Cardiac fibroblast (primary cell): ENCODE data around the gene CRB3.

Source experiments
- DNase-seq, 2 donors: peaks; one replicate each; pipeline versions ENCODE4 v3.0.0 to v3.0.0-alpha.2; 2010; ENCODE audit warnings: low read depth in 2 of 2
- H3K4me3 ChIP-seq, 2 donors: replicated peaks in 1 of 2; 1 replicate in 1 of 2; 2 replicates in 1 of 2; pipeline ENCODE4 v1.5.1; 2011; ENCODE audit warnings: low read depth in 2 of 2, low read length in 2 of 2, mild to moderate bottlenecking in 2 of 2, moderate library complexity in 1 of 2
- CTCF ChIP-seq: IDR thresholded peaks from one replicate; pipeline ENCODE4 v1.5.1; 2011; ENCODE audit warnings: low read depth, mild to moderate bottlenecking, low read length, inconsistent platforms

Gene CRB3

GRCh38 chr19:6457958-6458694 is 5.9 kb upstream of the CRB3 start:
- no peak for TF ChIP-seq CTCF
- DNase-seq, result peak in 1 of 2 donors; percentile 17
- H3K4me3 ChIP-seq, result no peak overlapping the region

DNA sequence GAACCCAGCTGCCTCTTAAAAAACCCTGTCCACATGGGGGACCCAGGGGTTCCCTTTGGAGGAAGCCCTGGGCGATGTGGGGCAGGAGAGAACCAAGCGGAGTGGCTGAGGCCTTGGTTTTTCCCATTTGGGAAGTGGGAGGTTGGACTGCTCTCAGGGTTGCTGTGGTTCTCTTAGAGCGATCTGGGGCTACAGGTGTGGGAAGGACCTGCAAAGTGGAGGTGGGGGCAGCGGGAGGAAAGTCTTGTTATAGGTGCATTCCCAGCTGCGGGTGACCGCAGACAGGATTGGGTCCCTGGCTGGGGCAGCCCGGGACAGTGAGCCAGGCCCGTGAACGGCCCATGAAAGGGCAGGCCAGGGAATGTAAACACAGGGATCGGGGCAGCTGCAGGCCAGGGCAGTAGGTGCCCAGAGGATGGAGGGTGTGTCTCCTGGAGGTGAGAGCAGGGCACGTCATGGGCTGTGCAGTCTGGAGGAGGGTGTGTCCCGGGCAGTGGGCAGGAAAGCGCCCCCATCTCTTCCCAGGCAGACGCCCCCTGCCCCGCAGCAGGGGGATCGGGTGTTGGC is 5.3 kb upstream of the CRB3 start:
- peak overlapping the region; percentile 67 to 76 for H3K4me3 ChIP-seq
- DNase-seq, result no peak

DNA sequence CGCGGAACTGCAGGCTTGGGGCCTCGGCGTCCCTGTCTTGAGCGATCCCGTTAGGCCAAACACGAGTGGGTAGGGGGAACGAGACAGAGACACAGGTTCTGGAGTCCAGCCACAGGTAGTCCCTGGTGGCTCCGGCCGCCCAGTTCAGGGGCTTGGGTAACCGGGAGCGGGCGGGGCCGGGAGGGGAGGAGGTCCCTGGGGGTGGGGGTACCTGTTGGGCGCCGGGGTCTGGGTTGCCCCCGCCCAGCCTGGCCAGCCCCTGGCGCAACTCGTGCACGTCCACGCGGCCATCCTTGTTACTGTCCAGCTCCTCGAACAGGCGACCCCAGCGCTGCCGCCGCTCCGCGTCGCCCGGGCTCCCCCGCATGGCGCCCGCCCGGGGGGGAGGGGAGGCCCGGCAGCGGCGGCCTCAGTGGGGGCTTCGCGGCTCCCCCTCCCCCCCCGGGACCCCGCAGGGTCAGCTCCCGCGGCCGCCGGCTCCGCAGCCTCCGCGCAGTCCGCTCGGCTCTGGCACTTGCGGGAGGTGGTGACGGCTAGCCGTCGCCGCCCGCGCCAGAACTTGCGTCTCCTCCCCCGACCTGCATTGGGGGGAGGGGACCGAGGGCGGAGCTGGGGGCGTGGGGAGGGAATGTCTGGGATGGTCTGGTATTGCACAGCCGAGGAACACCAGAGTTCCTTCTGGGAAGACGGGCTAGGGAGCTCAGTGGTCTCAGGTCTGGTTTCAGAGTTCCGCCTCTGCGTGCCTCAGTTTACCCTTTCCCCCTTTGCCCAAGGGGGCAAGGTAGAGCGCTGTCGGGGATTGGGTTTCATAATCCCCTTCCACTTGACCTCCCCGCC is 4.6 kb upstream of the CRB3 start, which contains the start of gene SLC25A23:
SLC25A23 (minus strand) TSS at position 531 of the 837 bp plus-strand sequence; CDS start at position 367, 164 bp downstream.
- peak; percentile 61 to 85 for DNase-seq
- no peak for TF ChIP-seq CTCF
- peak within 1 kb of the TSS; percentile 67 to 76 for H3K4me3 ChIP-seq

More for the DNA sequence above, 5.3 kb upstream of the CRB3 start:
- TF ChIP-seq CTCF, result no peak

DNA sequence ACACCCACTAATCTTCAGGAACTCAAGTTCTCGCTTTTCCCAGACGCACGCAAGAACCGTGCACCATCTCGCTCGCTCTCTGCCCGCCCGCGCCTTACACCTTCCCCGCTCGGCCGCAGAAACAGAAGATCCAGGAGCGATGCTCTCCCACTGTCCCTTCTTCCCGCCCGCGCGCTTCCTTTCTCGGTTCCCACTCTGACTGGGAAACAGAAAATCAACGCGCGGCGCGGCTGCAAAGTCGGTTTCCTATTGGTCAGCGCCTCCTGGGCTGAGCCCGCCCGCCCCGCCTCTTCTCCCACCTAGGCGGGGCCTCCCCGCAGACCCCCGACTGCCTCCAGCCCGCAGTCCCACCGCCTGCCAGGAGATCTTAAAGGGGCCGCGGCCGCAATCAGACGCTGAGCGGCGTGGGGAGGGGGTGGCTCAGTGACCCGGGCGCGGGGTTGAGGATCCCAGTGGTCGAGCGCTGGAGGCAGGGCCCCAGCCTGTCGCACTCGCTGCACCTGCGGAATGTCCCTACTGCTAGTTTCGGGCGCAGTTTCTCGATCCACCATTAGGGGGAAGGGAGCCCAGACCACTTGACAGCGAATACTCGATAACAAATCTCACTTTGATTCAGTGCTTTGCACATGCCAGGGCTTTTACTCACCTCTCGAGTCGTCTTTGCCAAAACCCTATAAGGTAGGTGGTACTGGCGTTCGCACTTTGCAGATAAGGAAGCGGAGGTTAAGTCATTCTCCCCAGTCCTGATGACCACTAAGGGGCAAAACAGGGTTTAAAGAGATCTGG is 3.8 kb upstream of the CRB3 start:
- peak; percentile 98 for DNase-seq
- peak overlapping the region; percentile 67 to 76 for H3K4me3 ChIP-seq
- TF ChIP-seq CTCF, result peak; percentile 36

- TF ChIP-seq CTCF, result no peak
- DNase-seq, result no peak
- H3K4me3 ChIP-seq, result no peak overlapping the region
Observed at GRCh38 chr19:6465006-6465405, 935 bp downstream of the CRB3 start.

- DNase-seq, result no peak
- TF ChIP-seq CTCF, result no peak
- no peak overlapping the region for H3K4me3 ChIP-seq
Observed at GRCh38 chr19:6465663-6466062, 1.6 kb downstream of the CRB3 start.
